Measurements from ENCODE around the gene ZBBX. TPM values are rescaled to one million over a fixed set of nuclear protein-coding genes. Genes with fewer than 3 reads are reported as not detected.

The ZBBX gene
- total and polyA plus RNA-seq, 2 experiments from 2014 or later, result not detected

DNA sequence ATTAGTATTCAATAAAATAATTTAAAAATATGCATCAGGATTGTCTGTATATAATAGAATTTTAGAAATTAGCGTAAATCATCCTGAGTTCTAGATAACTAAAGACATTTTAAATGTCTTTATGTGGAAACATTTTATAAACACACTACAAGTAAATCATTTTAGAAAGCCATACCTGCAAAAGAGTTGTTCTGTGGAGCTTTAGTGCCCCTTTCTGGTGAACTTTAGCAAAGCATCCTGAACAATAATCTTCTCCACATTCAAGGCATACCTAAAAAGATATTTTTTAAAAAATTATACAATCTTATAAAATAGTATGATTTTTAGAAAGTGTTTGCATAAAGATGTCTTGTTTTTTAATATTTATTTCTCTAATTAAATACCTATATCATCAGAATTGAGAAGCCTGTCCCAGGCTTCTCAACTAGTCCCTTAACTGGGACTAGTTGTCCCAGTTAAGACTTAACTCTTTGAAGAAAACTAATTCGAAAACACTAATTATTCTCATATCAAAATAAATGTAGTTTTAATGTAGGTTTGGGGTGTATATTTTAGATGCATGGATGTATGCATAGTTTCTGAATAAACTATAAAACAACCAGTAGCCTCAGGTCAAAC lies 29.7 kb downstream of the ZBBX start:
- no peaks in the 10 kb centered on the region for H3K9me2 ChIP-seq (replicated peaks; ENCODE audit: insufficient read depth)
- 15% methylated on average over 2 of the region's 2 CpGs for WGBS (ENCODE audit: low lambda C conversion rate, missing lambda C conversion rate)
- no peaks in the 10 kb centered on the region for H4K20me1 ChIP-seq (ENCODE audit: insufficient read depth, poor library complexity, severe bottlenecking)
- no peaks in the 10 kb centered on the region for H3K79me2 ChIP-seq
- no peaks in the 10 kb centered on the region for H3K4me1 ChIP-seq (ENCODE audit: insufficient read depth)
- no peak overlapping the region for H2AFZ ChIP-seq
- H3K4me3 ChIP-seq, result no peak overlapping the region
- peak; percentile 28 for DNase-seq (ENCODE audit: low spot score)
- H3K27ac ChIP-seq, result no peak overlapping the region
- no peaks in the 10 kb centered on the region for H3K27me3 ChIP-seq
- TF ChIP-seq, protein P1, sequence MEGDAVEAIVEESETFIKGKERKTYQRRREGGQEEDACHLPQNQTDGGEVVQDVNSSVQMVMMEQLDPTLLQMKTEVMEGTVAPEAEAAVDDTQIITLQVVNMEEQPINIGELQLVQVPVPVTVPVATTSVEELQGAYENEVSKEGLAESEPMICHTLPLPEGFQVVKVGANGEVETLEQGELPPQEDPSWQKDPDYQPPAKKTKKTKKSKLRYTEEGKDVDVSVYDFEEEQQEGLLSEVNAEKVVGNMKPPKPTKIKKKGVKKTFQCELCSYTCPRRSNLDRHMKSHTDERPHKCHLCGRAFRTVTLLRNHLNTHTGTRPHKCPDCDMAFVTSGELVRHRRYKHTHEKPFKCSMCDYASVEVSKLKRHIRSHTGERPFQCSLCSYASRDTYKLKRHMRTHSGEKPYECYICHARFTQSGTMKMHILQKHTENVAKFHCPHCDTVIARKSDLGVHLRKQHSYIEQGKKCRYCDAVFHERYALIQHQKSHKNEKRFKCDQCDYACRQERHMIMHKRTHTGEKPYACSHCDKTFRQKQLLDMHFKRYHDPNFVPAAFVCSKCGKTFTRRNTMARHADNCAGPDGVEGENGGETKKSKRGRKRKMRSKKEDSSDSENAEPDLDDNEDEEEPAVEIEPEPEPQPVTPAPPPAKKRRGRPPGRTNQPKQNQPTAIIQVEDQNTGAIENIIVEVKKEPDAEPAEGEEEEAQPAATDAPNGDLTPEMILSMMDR (IDR thresholded peaks at IDR 0.05; ENCODE audit: poor library complexity), result peak; percentile 83
- TF ChIP-seq EZH2 (IDR thresholded peaks at IDR 0.05; ENCODE audit: borderline replicate concordance), result no peak
- H3K36me3 ChIP-seq (replicated peaks; ENCODE audit: insufficient read depth, low read depth), result no peaks in the 10 kb centered on the region
- no peaks in the 10 kb centered on the region for H3K9me3 ChIP-seq (ENCODE audit: low read depth)
- H3K4me2 ChIP-seq, result no peak overlapping the region

DNA sequence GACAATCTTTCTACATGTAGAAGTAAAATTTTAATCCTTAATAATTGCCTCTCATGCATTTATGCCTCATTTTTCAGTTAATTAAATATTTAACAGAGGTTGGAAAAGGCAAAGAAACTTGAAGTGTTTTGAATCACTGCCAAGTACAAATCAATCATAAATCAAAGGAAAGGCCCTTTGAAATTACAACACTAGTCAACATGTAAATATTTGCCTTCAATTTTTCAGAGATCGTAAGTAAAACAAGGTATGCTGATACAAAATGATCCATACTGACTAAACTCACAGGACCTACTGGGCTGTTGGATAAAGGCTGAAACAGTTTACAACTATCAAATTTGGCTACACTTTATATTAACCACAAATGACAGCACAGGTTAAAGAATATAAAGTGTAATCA lies 33.9 kb downstream of the ZBBX start:
- WGBS (ENCODE audit: low lambda C conversion rate, missing lambda C conversion rate), result 88% methylated on average over 1 of the region's 1 CpG
- TF ChIP-seq EZH2phosphoT487 (IDR thresholded peaks at IDR 0.05; ENCODE audit: low read depth, severe bottlenecking, unreplicated experiment), result no peak
- no peak for TF ChIP-seq EZH2 (IDR thresholded peaks at IDR 0.05; ENCODE audit: borderline replicate concordance)
- TF ChIP-seq, protein P1 (IDR thresholded peaks at IDR 0.05; ENCODE audit: poor library complexity), result no peak
- no peak overlapping the region for H3K4me2 ChIP-seq

DNA sequence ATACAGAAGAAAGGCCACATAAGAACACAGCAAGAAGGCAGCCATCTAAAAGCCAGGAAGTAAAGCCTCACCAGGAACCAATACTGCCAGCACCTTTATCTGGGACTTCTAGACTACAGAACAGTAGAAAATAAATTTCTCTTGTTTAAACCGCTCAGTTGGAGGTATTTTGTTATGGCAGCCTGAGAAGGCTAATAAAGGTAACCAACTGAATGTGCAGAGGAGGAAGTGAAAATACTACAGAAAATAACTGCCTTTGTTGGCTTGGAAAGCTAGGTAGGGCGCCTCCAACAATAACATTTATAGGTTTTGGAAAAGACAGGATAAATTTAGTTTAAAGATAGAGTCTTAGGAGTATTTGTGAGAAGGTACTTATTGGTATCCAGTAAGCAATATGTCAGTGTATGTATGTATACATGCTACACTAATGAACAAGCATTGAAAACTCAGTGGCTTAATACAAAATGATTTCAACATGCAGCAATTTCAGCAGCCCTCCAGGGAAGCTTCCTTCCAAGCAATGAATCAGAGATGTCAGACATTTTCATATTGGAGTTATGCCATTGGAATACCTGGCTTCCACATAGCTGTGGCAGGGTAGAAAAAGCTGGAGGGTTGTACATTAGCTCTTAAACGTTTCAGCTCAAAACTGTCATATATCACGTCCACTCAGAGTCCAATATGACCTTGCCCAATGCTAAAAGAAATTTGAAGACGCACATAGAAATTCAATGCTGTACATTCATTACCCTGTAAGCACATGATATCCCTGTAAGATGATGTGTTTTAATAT lies 48.9 kb downstream of the ZBBX start:
- H3K9me2 ChIP-seq (replicated peaks; ENCODE audit: insufficient read depth), result no peaks in the 10 kb centered on the region
- no peak for DNase-seq (ENCODE audit: low spot score)
- no peaks in the 10 kb centered on the region for H3K27me3 ChIP-seq
- H3K27ac ChIP-seq, result no peak overlapping the region
- no peaks in the 10 kb centered on the region for H3K36me3 ChIP-seq (replicated peaks; ENCODE audit: insufficient read depth, low read depth)
- 87% methylated on average over 5 of the region's 5 CpGs for WGBS (ENCODE audit: low lambda C conversion rate, missing lambda C conversion rate)
- H2AFZ ChIP-seq, result no peak overlapping the region
- TF ChIP-seq EZH2 (IDR thresholded peaks at IDR 0.05; ENCODE audit: borderline replicate concordance), result no peak
- H3K4me1 ChIP-seq (ENCODE audit: insufficient read depth), result no peaks in the 10 kb centered on the region
- H4K20me1 ChIP-seq (ENCODE audit: insufficient read depth, poor library complexity, severe bottlenecking), result no peaks in the 10 kb centered on the region
- H3K9me3 ChIP-seq (ENCODE audit: low read depth), result no peaks in the 10 kb centered on the region
- no peak overlapping the region for H3K4me2 ChIP-seq
- no peak overlapping the region for H3K4me3 ChIP-seq
- no peaks in the 10 kb centered on the region for H3K79me2 ChIP-seq

More for the DNA sequence above, 33.9 kb downstream of the ZBBX start:
- H3K4me1 ChIP-seq (ENCODE audit: insufficient read depth), result no peaks in the 10 kb centered on the region
- H3K9me2 ChIP-seq (replicated peaks; ENCODE audit: insufficient read depth), result no peaks in the 10 kb centered on the region
- H2AFZ ChIP-seq, result no peak overlapping the region
- H3K9me3 ChIP-seq (ENCODE audit: low read depth), result no peaks in the 10 kb centered on the region
- no peak overlapping the region for H3K27ac ChIP-seq
- no peak for DNase-seq (ENCODE audit: low spot score)
- no peaks in the 10 kb centered on the region for H3K27me3 ChIP-seq
- H4K20me1 ChIP-seq (ENCODE audit: insufficient read depth, poor library complexity, severe bottlenecking), result no peaks in the 10 kb centered on the region
- no peaks in the 10 kb centered on the region for H3K36me3 ChIP-seq (replicated peaks; ENCODE audit: insufficient read depth, low read depth)
- H3K4me3 ChIP-seq, result no peak overlapping the region
- H3K79me2 ChIP-seq, result no peaks in the 10 kb centered on the region

DNA sequence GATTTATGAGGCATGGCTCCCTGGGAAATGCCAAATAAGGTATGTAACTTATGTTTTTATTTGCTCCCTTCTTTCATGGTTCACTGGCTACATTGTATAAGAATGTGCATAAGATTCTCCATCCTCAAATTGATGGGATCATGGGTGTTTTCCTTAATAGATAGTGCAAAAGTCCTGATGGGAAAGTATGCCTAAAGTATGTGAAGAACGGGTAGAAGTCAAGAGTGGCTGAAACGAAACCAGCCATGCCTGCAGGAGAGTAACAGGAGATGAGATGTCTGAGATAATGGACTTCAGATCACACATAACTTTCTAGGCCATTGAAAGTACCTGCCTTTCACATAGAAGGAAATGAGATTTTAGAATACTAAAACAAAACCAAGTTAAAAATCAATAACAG lies 56.5 kb downstream of the ZBBX start:
- Histone ChIP-seq H3K4me1 (ENCODE audit: insufficient read depth) (no peaks in the 10 kb centered on the region), H3K4me3 (no peak overlapping the region), H3K36me3 (replicated peaks; ENCODE audit: insufficient read depth, low read depth) (no peaks in the 10 kb centered on the region), H3K9me3 (ENCODE audit: low read depth) (no peaks in the 10 kb centered on the region), H3K4me2 (no peak overlapping the region), H3K27ac (no peak overlapping the region), H3K9me2 (replicated peaks; ENCODE audit: insufficient read depth) (no peaks in the 10 kb centered on the region), H3K79me2 (no peaks in the 10 kb centered on the region), H4K20me1 (ENCODE audit: insufficient read depth, poor library complexity, severe bottlenecking) (no peaks in the 10 kb centered on the region), H3K27me3 (no peaks in the 10 kb centered on the region), H2AFZ (no peak overlapping the region)
- 66% methylated on average over 2 of the region's 2 CpGs for WGBS (ENCODE audit: low lambda C conversion rate, missing lambda C conversion rate)
- TF ChIP-seq EZH2phosphoT487 (IDR thresholded peaks at IDR 0.05; ENCODE audit: low read depth, severe bottlenecking, unreplicated experiment) (no peak), EZH2 (IDR thresholded peaks at IDR 0.05; ENCODE audit: borderline replicate concordance) (no peak)
- TF ChIP-seq, protein P1 (IDR thresholded peaks at IDR 0.05; ENCODE audit: poor library complexity), result no peak
- no peak for DNase-seq (ENCODE audit: low spot score)

Measured in hepatocyte (in vitro differentiated cells).